Endothelial cell of umbilical vein (primary cell): ENCODE measurements around the gene VTI1A. TPM values are rescaled to one million over a fixed set of nuclear protein-coding genes. Genes with fewer than 3 reads are reported as not detected.

Experiments used
- BruUV-seq: library from RNA; stranded (reverse); fragments of 400-500 nt; replicated peaks from 2 replicates; lab custom pipeline; 2021; lab: Mats Ljungman, UMichigan
- CTCF ChIA-PET: fragments of 300-600, 350-600 bp; sonication (Branson Sonifier 250); formaldehyde crosslinking; loops from one replicate; lab custom pipeline; 2021; ENCODE audit warnings: antibody characterized with exemption, inconsistent platforms; lab: Charles Lee
- POLR2A ChIA-PET: fragments of 300-600, 350-600 bp; sonication (Branson Sonifier 250); formaldehyde crosslinking; loops from one replicate; lab custom pipeline; 2021; ENCODE audit warnings: antibody characterized with exemption, inconsistent platforms; lab: Charles Lee
- DNase-seq: peaks from one replicate; pipeline ENCODE4 v3.0.0-alpha.2; 2011; ENCODE audit warnings: low read depth, low spot score
- FAIRE-seq: peaks from 2 replicates; lab custom pipeline; 2011; peaks lifted over from hg19 to GRCh38; lab: Jason Lieb, UNC
- H2AFZ ChIP-seq: 2 replicates; pipeline ENCODE4 v1.6.0; 2012; ENCODE audit warnings: low read depth, low read length, control low read depth, inconsistent platforms
- H3K27ac ChIP-seq: 2 replicates; pipeline ENCODE4 v1.5.1; 2011; ENCODE audit warnings: low read depth, mild to moderate bottlenecking, control low read depth, low read length, moderate library complexity; ENCODE audit not compliant: insufficient read depth
- H3K27me3 ChIP-seq, 2 experiments: 2 replicates each; pipeline versions ENCODE4 v1.6.0 to v1.6.1; 2011; ENCODE audit warnings: low read length in 2 of 2, mixed read lengths in 1 of 2; ENCODE audit not compliant: control insufficient read depth in 2 of 2, insufficient read depth in 2 of 2
- H3K36me3 ChIP-seq, 2 experiments: 2 replicates in 1 of 2; 3 replicates in 1 of 2; pipeline ENCODE4 v1.5.1; 2011; ENCODE audit warnings: low read length in 2 of 2, mild to moderate bottlenecking in 1 of 2, moderate library complexity in 1 of 2; ENCODE audit not compliant: control insufficient read depth in 2 of 2, insufficient read depth in 2 of 2; ENCODE audit errors: extremely low read depth in 1 of 2
- H3K4me1 ChIP-seq: 3 replicates; pipeline ENCODE4 v1.5.1; 2011; ENCODE audit warnings: mild to moderate bottlenecking, low read length; ENCODE audit not compliant: control insufficient read depth, insufficient read depth; ENCODE audit errors: extremely low read depth
- H3K4me2 ChIP-seq: 2 replicates; pipeline ENCODE4 v1.6.1; 2011; ENCODE audit warnings: low read length, control low read depth, mixed read lengths; ENCODE audit not compliant: insufficient read depth
- H3K4me3 ChIP-seq, 3 experiments: fragments of 200-600 bp in 1 of 3; sonication (generic), shearing (Covaris generic) in 1 of 3; replicated peaks in 1 of 3; 2 replicates each; pipeline ENCODE4 v1.5.1; 2011 to 2016; ENCODE audit warnings: control low read depth in 3 of 3, low read length in 3 of 3, mild to moderate bottlenecking in 2 of 3, inconsistent platforms in 1 of 3, low read depth in 1 of 3, moderate library complexity in 1 of 3; ENCODE audit not compliant: insufficient read depth in 1 of 3
- H3K79me2 ChIP-seq: 2 replicates; pipeline ENCODE4 v1.6.0; 2012; ENCODE audit warnings: low read length, inconsistent platforms; ENCODE audit not compliant: control insufficient read depth, insufficient read depth
- H3K9ac ChIP-seq: replicated peaks from 2 replicates; pipeline ENCODE3; 2011; ENCODE audit warnings: low read length, control low read depth; ENCODE audit not compliant: insufficient read depth; ENCODE audit errors: extremely low read depth
- H3K9me1 ChIP-seq: replicated peaks from 3 replicates; pipeline ENCODE4 v1.6.0; 2011; ENCODE audit warnings: mild to moderate bottlenecking, low read length; ENCODE audit not compliant: control insufficient read depth, insufficient read depth; ENCODE audit errors: extremely low read depth
- H3K9me3 ChIP-seq: replicated peaks from 2 replicates; pipeline ENCODE4 v1.5.1; 2012; ENCODE audit warnings: low read length, inconsistent platforms; ENCODE audit not compliant: control insufficient read depth, insufficient read depth
- H4K20me1 ChIP-seq: replicated peaks from 2 replicates; pipeline ENCODE3; 2011; ENCODE audit warnings: mild to moderate bottlenecking, low read length; ENCODE audit not compliant: control insufficient read depth, insufficient read depth; ENCODE audit errors: extremely low read depth
- CTCF ChIP-seq, 2 donors: IDR thresholded peaks; 1 replicate in 1 of 2; 2 replicates in 1 of 2; pipeline ENCODE4 v1.5.1; 2011; ENCODE audit warnings: low read length in 2 of 2, mild to moderate bottlenecking in 2 of 2, moderate library complexity in 2 of 2, control low read depth in 1 of 2, inconsistent platforms in 1 of 2, low read depth in 1 of 2; ENCODE audit not compliant: insufficient read depth in 1 of 2; ENCODE audit errors: extremely low read depth in 1 of 2
- EZH2 ChIP-seq: IDR thresholded peaks from 2 replicates; pipeline ENCODE4 v1.6.1; 2012; ENCODE audit warnings: borderline replicate concordance, low read depth, mild to moderate bottlenecking, moderate library complexity, low read length, inconsistent platforms; ENCODE audit not compliant: severe bottlenecking
- FOS ChIP-seq: IDR thresholded peaks from 2 replicates; pipeline ENCODE4 v1.6.1; 2011; ENCODE audit warnings: mild to moderate bottlenecking, low read length, moderate library complexity, borderline replicate concordance; ENCODE audit not compliant: insufficient read depth
- GATA2 ChIP-seq: IDR thresholded peaks from 2 replicates; pipeline ENCODE4 v1.7.0; 2011; ENCODE audit warnings: low read depth, mild to moderate bottlenecking, moderate library complexity, mixed read lengths, low read length; ENCODE audit not compliant: insufficient read length, insufficient read depth
- JUN ChIP-seq: IDR thresholded peaks from 2 replicates; pipeline ENCODE4 v1.6.1; 2011; ENCODE audit warnings: borderline replicate concordance, low read depth; ENCODE audit not compliant: insufficient read length, insufficient read depth
- MAX ChIP-seq: IDR thresholded peaks from 2 replicates; pipeline ENCODE4 v1.6.1; 2011; ENCODE audit not compliant: insufficient read depth, insufficient read length
- MYC ChIP-seq: IDR thresholded peaks from one replicate; pipeline ENCODE4 v1.6.1; 2011; ENCODE audit warnings: mild to moderate bottlenecking, low read depth, low read length
- POLR2A ChIP-seq: IDR thresholded peaks from 2 replicates; pipeline ENCODE4 v1.6.1; 2012; ENCODE audit warnings: low read depth, mild to moderate bottlenecking, control low read depth, low read length
- POLR2AphosphoS5 ChIP-seq: IDR thresholded peaks from 2 replicates; pipeline ENCODE4 v1.6.1; 2012; ENCODE audit warnings: low read depth, mild to moderate bottlenecking, control low read depth, low read length, moderate library complexity; ENCODE audit not compliant: insufficient read depth
- dilution Hi-C: fragments of 300-500 bp; cut with MboI; formaldehyde crosslinking; loops from one replicate; pipeline ENCODE4 v1.15.0; 2019; ENCODE audit warnings: low sequenced_read_pairs; ENCODE audit not compliant: extremely low pct_ligation_motif_present
- intact Hi-C: fragments of 100-400 bp; cut with micrococcal nuclease; formaldehyde crosslinking; loops from one replicate; pipeline ENCODE4 v1.10.0; 2022
- polyA plus RNA-seq, 4 experiments: library from polyadenylated mRNA; depleted of rRNA in 3 of 4; stranded (reverse) in 3 of 4; unstranded in 1 of 4; fragments of >200 nt; gene quantifications; 2 replicates each; pipeline versions ENCODE4 v1.2.1 to v1.2.3, GENCODE V29; 2011 to 2012; ENCODE audit warnings: missing spikeins in 1 of 4
- total RNA-seq: library from RNA; stranded (reverse); gene quantifications from 2 replicates; pipeline ENCODE4 v1.2.3, GENCODE V29; 2021

Gene VTI1A
- total and polyA plus RNA-seq, 2 donors (not counting 3 experiments of a cell fraction or from before 2014, with no cell fraction given) = 10.8 to 35.6 TPM

DNA sequence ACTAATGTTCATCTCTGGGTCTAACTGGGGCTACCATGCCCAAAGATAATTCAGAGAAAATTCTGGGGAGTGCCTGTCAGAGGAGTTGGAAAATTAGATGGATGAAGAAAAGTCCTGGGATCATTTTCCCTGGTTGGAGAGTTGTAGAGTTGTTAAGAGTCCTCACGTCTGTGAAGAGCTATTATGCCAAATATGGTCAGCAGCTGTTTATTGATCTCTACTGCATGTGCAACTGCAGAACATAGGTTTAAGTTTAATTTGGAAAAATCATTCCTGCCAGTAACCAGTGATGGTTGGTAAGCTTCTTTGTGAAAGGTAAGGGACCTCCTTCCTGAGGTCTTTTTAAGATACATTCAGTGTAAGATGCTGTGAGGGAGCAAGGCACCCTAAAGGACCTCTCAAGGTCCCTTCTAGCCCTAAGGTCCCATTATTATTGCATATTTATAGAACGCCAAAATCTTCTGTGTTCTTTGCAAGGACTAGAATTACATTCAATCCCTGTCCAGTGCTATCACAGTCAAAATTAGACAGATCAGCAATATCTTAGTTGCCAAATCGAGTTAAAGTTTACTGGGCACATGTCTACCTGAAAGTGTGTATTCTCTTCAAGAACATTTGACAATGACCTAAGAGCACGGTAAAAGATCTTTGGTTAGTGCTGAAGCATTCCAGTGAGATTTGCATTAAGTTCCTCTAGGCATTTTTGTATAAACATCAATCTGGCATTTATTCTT is 62.7 kb downstream of the VTI1A start:
- CTCF ChIA-PET = no interaction called here
- no peak for TF ChIP-seq CTCF (IDR thresholded peaks at IDR 0.05; ENCODE audit: extremely low read depth in 1 of 2, insufficient read depth in 1 of 2, low read depth in 1 of 2, low read length in 2 of 2)
- TF ChIP-seq EZH2 = no peak
- no peak for TF ChIP-seq GATA2
- no peak for TF ChIP-seq POLR2A
- no peak for TF ChIP-seq MAX
- no peak for TF ChIP-seq FOS
- TF ChIP-seq POLR2AphosphoS5 = no peak
- no peak for TF ChIP-seq MYC
- TF ChIP-seq JUN = no peak
- H4K20me1 ChIP-seq = peaks cover 2% of the 10 kb centered on the region
- no peaks in the 10 kb centered on the region for H3K36me3 ChIP-seq
- no peak for FAIRE-seq
- no peak overlapping the region for H3K4me3 ChIP-seq
- POLR2A ChIA-PET = no interaction called here
- no peak overlapping the region for H3K4me2 ChIP-seq
- H3K79me2 ChIP-seq = no peaks in the 10 kb centered on the region
- no peak overlapping the region for H3K9ac ChIP-seq
- intact Hi-C loops = no loop called here
- no peaks in the 10 kb centered on the region for H3K9me3 ChIP-seq
- dilution Hi-C loops = no loop called here
- no peaks in the 10 kb centered on the region for H3K9me1 ChIP-seq
- no peak overlapping the region for H2AFZ ChIP-seq
- BruUV-seq = no TSS peak
- no peak for DNase-seq
- no peaks in the 10 kb centered on the region for H3K4me1 ChIP-seq
- no peak overlapping the region for H3K27ac ChIP-seq
- H3K27me3 ChIP-seq = no peaks in the 10 kb centered on the region
